GM10248 (cell line): ENCODE results near the gene CUBN.

Source experiments
- CTCF ChIA-PET: fragments of 300-600 bp; sonication (Branson Sonifier 250); formaldehyde crosslinking; extraction: SDS; loops from one replicate; lab custom pipeline; 2021; ENCODE audit warnings: antibody characterized with exemption; lab: Yijun Ruan, JAX
- POLR2A ChIA-PET: fragments of 350-650 bp; sonication (Branson Sonifier 250); formaldehyde crosslinking; extraction: SDS; loops from one replicate; lab custom pipeline; 2020; ENCODE audit warnings: antibody characterized with exemption; lab: Yijun Ruan, JAX
- DNase-seq: peaks from one replicate; pipeline ENCODE4 v3.0.0; 2012; ENCODE audit errors: extremely low spot score
- CTCF ChIP-seq: IDR thresholded peaks from 2 replicates; pipeline ENCODE4 v1.5.1; 2012; ENCODE audit warnings: mild to moderate bottlenecking, low read depth; ENCODE audit errors: extremely low read depth, missing control alignments, control extremely low read depth

CUBN gene

GRCh38 chr10:16795410-16796073, 334.1 kb downstream of the CUBN start:
- TF ChIP-seq CTCF = no peak
- DNase-seq = no peak
- ChIA-PET POLR2A (interaction anchor here (0.7 kb wide), 1 partner anchor 765 kb away, joined by 5 read pairs; no protein-coding TSS in a partner anchor), CTCF (interaction anchor here (1.1 to 6.0 kb wide), 8 partner anchors 7 to 22 kb away, joined by 3 to 35 read pairs (median 3); partner anchors contain the start of gene RSU1)

- TF ChIP-seq CTCF = no peak
- POLR2A ChIA-PET = no interaction called here
- CTCF ChIA-PET = interaction anchor here (1.1 to 6.0 kb wide), 3 partner anchors 15 to 934 kb away, joined by 3 to 35 read pairs (median 4); partner anchors contain the start of gene MINDY3
- DNase-seq = no peak
These were observed 335.6 kb downstream of the CUBN start for GRCh38 chr10:16794005-16794404.

- no peak for TF ChIP-seq CTCF
- ChIA-PET POLR2A (no interaction called here), CTCF (interaction anchor here (0.9 to 6.0 kb wide), 7 partner anchors 9 to 932 kb away, joined by 3 to 35 read pairs (median 3); partner anchors contain the start of gene MINDY3)
- DNase-seq = no peak
These were observed 336.9 kb downstream of the CUBN start for GRCh38 chr10:16792675-16793074.

- no peak for TF ChIP-seq CTCF
- ChIA-PET CTCF (interaction anchor here (1.2 to 2.2 kb wide), 2 partner anchors 10 to 19 kb away, joined by 4 to 7 read pairs; no protein-coding TSS in a partner anchor), POLR2A (no interaction called here)
- DNase-seq = no peak
These were observed 339.8 kb downstream of the CUBN start for GRCh38 chr10:16789765-16790164.

GRCh38 chr10:16789261-16789660, 340.4 kb downstream of the CUBN start:
- no peak for DNase-seq
- CTCF ChIA-PET = interaction anchor here (1.2 to 2.2 kb wide), 2 partner anchors 9 to 20 kb away, joined by 4 to 7 read pairs; no protein-coding TSS in a partner anchor
- TF ChIP-seq CTCF = no peak
- POLR2A ChIA-PET = no interaction called here

- ChIA-PET CTCF (interaction anchor here (0.7 to 2.2 kb wide), 4 partner anchors 8 to 28 kb away, joined by 3 to 7 read pairs (median 3); partner anchors contain the start of gene RSU1), POLR2A (no interaction called here)
- DNase-seq = no peak
- TF ChIP-seq CTCF = no peak
These were observed 340.8 kb downstream of the CUBN start for GRCh38 chr10:16788778-16789177.
